Liver (tissue), 9 donors: ENCODE data around the gene NDUFB2. TPM values are rescaled to one million over a fixed set of nuclear protein-coding genes. Genes with fewer than 3 reads are reported as not detected.

Source experiments
- DNase-seq: peaks from one replicate; pipeline ENCODE4 v3.0.0-alpha.2; 2017; ENCODE audit warnings: low spot score
- H3K27ac ChIP-seq, 2 donors: one replicate each; pipeline ENCODE4 v1.7.0; 2013; ENCODE audit warnings: inconsistent platforms in 2 of 2, low read length in 2 of 2, control low read depth in 1 of 2, low read depth in 1 of 2, mild to moderate bottlenecking in 1 of 2
- H3K27me3 ChIP-seq, 4 donors: one replicate each; pipeline versions ENCODE4 v1.6.1 to v1.7.0; 2013; ENCODE audit warnings: low read length in 3 of 4, inconsistent platforms in 1 of 4, mild to moderate bottlenecking in 1 of 4, moderate library complexity in 1 of 4; ENCODE audit not compliant: control insufficient read depth in 4 of 4, insufficient read depth in 4 of 4
- H3K36me3 ChIP-seq, 4 donors: one replicate each; pipeline versions ENCODE4 v1.6.1 to v1.7.0; 2013; ENCODE audit warnings: low read length in 3 of 4, mild to moderate bottlenecking in 3 of 4, low read depth in 1 of 4, moderate library complexity in 1 of 4; ENCODE audit not compliant: control insufficient read depth in 4 of 4, insufficient read depth in 3 of 4
- H3K4me1 ChIP-seq, 4 donors: one replicate each; pipeline versions ENCODE4 v1.6.1 to v1.7.0; 2013; ENCODE audit warnings: low read length in 3 of 4, mild to moderate bottlenecking in 3 of 4, moderate library complexity in 1 of 4; ENCODE audit not compliant: control insufficient read depth in 4 of 4, insufficient read depth in 4 of 4
- H3K4me3 ChIP-seq, 3 donors: one replicate each; pipeline versions ENCODE4 v1.6.1 to v1.7.0; 2013; ENCODE audit warnings: low read length in 3 of 3, control low read depth in 1 of 3, low read depth in 1 of 3, mild to moderate bottlenecking in 1 of 3
- H3K9ac ChIP-seq, 2 donors: one replicate each; pipeline ENCODE4 v1.7.0; 2013; ENCODE audit warnings: low read length in 2 of 2, mild to moderate bottlenecking in 2 of 2, moderate library complexity in 2 of 2, control low read depth in 1 of 2, low read depth in 1 of 2
- H3K9me3 ChIP-seq, 4 donors: one replicate each; pipeline versions ENCODE4 v1.6.1 to v1.7.0; 2013; ENCODE audit warnings: low read length in 3 of 4; ENCODE audit not compliant: control insufficient read depth in 4 of 4
- ATF3 ChIP-seq: IDR thresholded peaks from 2 replicates; pipeline ENCODE4 v1.6.1; 2016; ENCODE audit warnings: antibody characterized with exemption
- EGR1 ChIP-seq, 2 donors: IDR thresholded peaks; 2 replicates each; pipeline ENCODE4 v1.6.1; 2016 to 2018; ENCODE audit warnings: antibody characterized with exemption in 2 of 2, low read depth in 2 of 2
- FOXA1 ChIP-seq: IDR thresholded peaks from 2 replicates; pipeline ENCODE4 v1.6.1; 2016; ENCODE audit warnings: antibody characterized with exemption
- FOXA2 ChIP-seq: IDR thresholded peaks from 2 replicates; pipeline ENCODE4 v1.6.1; 2016; ENCODE audit warnings: antibody characterized with exemption
- GABPA ChIP-seq, 2 donors: IDR thresholded peaks in 1 of 2; conservative IDR thresholded peaks in 1 of 2; 2 replicates each; pipeline ENCODE4 v1.6.1; 2016; ENCODE audit warnings: antibody characterized with exemption in 2 of 2, mild to moderate bottlenecking in 1 of 2, moderate library complexity in 1 of 2
- HNF4A ChIP-seq, 2 donors: conservative IDR thresholded peaks; 2 replicates each; pipeline ENCODE4 v1.6.1; 2016; ENCODE audit warnings: antibody characterized with exemption in 2 of 2, mild to moderate bottlenecking in 2 of 2
- JUND ChIP-seq, 2 donors: IDR thresholded peaks; 2 replicates each; pipeline ENCODE4 v1.6.1; 2016; ENCODE audit warnings: antibody characterized with exemption in 2 of 2
- RAD21 ChIP-seq, 2 donors: IDR thresholded peaks; 2 replicates each; pipeline ENCODE4 v1.6.1; 2016; ENCODE audit warnings: antibody characterized with exemption in 2 of 2, mild to moderate bottlenecking in 2 of 2
- REST ChIP-seq: IDR thresholded peaks from 2 replicates; pipeline ENCODE4 v1.6.1; 2016; ENCODE audit warnings: antibody characterized with exemption, mild to moderate bottlenecking
- SP1 ChIP-seq: IDR thresholded peaks from 2 replicates; pipeline ENCODE4 v1.6.1; 2018; ENCODE audit warnings: antibody characterized with exemption, mild to moderate bottlenecking
- YY1 ChIP-seq: IDR thresholded peaks from 2 replicates; pipeline ENCODE4 v1.6.1; 2016; ENCODE audit warnings: antibody characterized with exemption, mild to moderate bottlenecking
- ZBTB33 ChIP-seq: IDR thresholded peaks from 2 replicates; pipeline ENCODE4 v1.6.1; 2016; ENCODE audit warnings: antibody characterized with exemption
- WGBS: extraction: QIAGEN DNeasy Blood & Tissue Kit; methylation state at CpG from one replicate; pipeline ENCODE4 v1.1.7; 2013; 5-methylcytosine and 5-hydroxymethylcytosine counted together
- polyA plus RNA-seq, 2 donors: library from polyadenylated mRNA; stranded (reverse) in 1 of 2; unstranded in 1 of 2; fragments of 200-250 nt in 1 of 2; fragments of >200 nt in 1 of 2; fragmentation: Nextera tagmentation in 1 of 2; extraction: Ambion mirVana in 1 of 2; gene quantifications; one replicate each; pipeline versions ENCODE4 v1.2.1 to v1.2.3, GENCODE V29; 2013 to 2015
- total RNA-seq, 2 donors: library from RNA; depleted of rRNA; stranded (reverse); fragments of >200 nt; gene quantifications; one replicate each; pipeline ENCODE4 v1.2.3, GENCODE V29; 2014
- TF ChIP-seq, protein P1 (sequence below): fragments of 150-350 bp; IDR thresholded peaks from 2 replicates; pipeline ENCODE4 v1.5.1; 2017; ENCODE audit warnings: improper control_type of control experiment, low read depth, low read length; ENCODE audit not compliant: missing input control
- donor health status: healthy.
- donor health status: healthy.
- donor health status: healthy.
- donor health status: healthy.
- donor health status: healthy.

NDUFB2 gene
- total and polyA plus RNA-seq, 4 donors = 60.4 to 435 (median 150) TPM

- no peak for DNase-seq
- peaks cover 2 to 12% (median 3%) of the 10 kb centered on the region in 4 donors for H3K36me3 ChIP-seq
- H3K4me3 ChIP-seq = no peak overlapping the region
- no peak for TF ChIP-seq HNF4A (conservative IDR thresholded peaks at IDR 0.05)
- TF ChIP-seq REST = no peak
- no peak for TF ChIP-seq YY1
- TF ChIP-seq ZBTB33 = no peak
- TF ChIP-seq FOXA2 = no peak
- TF ChIP-seq SP1 = no peak
- H3K4me1 ChIP-seq = no peaks in the 10 kb centered on the region
- no peaks in the 10 kb centered on the region for H3K27me3 ChIP-seq
- no peak overlapping the region for H3K27ac ChIP-seq
- no peaks in the 10 kb centered on the region for H3K9me3 ChIP-seq
- WGBS = 66% methylated on average over 2 of the region's 2 CpGs
- H3K9ac ChIP-seq = no peak overlapping the region
These were observed 37.6 kb downstream of the NDUFB2 start for GRCh38 chr7:140734096-140734495.

GRCh38 chr7:140734729-140735128 is 38.2 kb downstream of the NDUFB2 start:
- H3K9ac ChIP-seq = no peak overlapping the region
- no peak for DNase-seq
- no peaks in the 10 kb centered on the region for H3K4me1 ChIP-seq
- peaks cover 2 to 15% (median 5%) of the 10 kb centered on the region in 4 donors for H3K36me3 ChIP-seq
- H3K4me3 ChIP-seq = no peak overlapping the region
- no peaks in the 10 kb centered on the region for H3K9me3 ChIP-seq
- no peaks in the 10 kb centered on the region for H3K27me3 ChIP-seq
- WGBS = 97% methylated on average over 2 of the region's 2 CpGs
- no peak overlapping the region for H3K27ac ChIP-seq
- TF ChIP-seq REST (no peak), RAD21 (IDR thresholded peaks at IDR 0.05) (no peak), HNF4A (conservative IDR thresholded peaks at IDR 0.05) (no peak), ATF3 (no peak), JUND (IDR thresholded peaks at IDR 0.05) (no peak), ZBTB33 (no peak), EGR1 (IDR thresholded peaks at IDR 0.05; ENCODE audit: low read depth in 2 of 2) (no peak), GABPA (IDR thresholded peaks at IDR 0.05 in 1 of 2, conservative IDR thresholded peaks at IDR 0.05 in 1 of 2) (no peak), FOXA2 (no peak), FOXA1 (no peak)
- TF ChIP-seq, protein P1, sequence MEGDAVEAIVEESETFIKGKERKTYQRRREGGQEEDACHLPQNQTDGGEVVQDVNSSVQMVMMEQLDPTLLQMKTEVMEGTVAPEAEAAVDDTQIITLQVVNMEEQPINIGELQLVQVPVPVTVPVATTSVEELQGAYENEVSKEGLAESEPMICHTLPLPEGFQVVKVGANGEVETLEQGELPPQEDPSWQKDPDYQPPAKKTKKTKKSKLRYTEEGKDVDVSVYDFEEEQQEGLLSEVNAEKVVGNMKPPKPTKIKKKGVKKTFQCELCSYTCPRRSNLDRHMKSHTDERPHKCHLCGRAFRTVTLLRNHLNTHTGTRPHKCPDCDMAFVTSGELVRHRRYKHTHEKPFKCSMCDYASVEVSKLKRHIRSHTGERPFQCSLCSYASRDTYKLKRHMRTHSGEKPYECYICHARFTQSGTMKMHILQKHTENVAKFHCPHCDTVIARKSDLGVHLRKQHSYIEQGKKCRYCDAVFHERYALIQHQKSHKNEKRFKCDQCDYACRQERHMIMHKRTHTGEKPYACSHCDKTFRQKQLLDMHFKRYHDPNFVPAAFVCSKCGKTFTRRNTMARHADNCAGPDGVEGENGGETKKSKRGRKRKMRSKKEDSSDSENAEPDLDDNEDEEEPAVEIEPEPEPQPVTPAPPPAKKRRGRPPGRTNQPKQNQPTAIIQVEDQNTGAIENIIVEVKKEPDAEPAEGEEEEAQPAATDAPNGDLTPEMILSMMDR = no peak
